ENCODE measurements around the gene MTUS2.

The MTUS2 gene

GRCh38 chr13:29527916-29528315 lies 707.8 kb downstream of the MTUS2 start:
- no peak overlapping the region for H2AFZ ChIP-seq (ENCODE audit: low read depth, low read length)
- H3K27me3 ChIP-seq (ENCODE audit: insufficient read depth, low read length), result no peaks in the 10 kb centered on the region
- H3K4me1 ChIP-seq (ENCODE audit: insufficient read depth, low read length), result peaks cover 6% of the 10 kb centered on the region
- H3K4me3 ChIP-seq (ENCODE audit: low read length), result no peak overlapping the region
- H3K36me3 ChIP-seq (ENCODE audit: insufficient read depth, low read length), result peaks cover 43% of the 10 kb centered on the region
- no peaks in the 10 kb centered on the region for H3K9me3 ChIP-seq (ENCODE audit: low read length)

DNA sequence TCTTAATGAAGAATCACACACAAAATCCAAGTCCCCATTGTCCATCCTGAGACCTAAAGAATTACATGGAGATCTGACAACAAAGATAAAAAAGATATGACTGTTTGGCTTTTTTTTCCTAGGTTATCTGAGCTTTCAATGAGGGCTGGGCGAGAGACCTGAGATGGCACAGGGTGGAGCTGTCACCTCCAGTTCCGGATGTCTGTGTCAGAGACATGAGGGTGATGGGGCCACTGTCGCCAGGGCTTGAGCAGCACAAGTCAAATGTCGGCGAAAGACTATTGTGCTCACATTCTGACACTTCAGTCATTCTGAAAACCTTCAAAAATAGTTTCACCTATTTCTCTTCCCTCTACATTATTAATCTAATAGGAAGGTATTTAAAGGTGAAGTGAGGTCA lies 709.6 kb downstream of the MTUS2 start:
- Histone ChIP-seq H3K4me3 (ENCODE audit: low read length) (no peak overlapping the region), H2AFZ (ENCODE audit: low read depth, low read length) (no peak overlapping the region), H3K4me1 (ENCODE audit: insufficient read depth, low read length) (peaks cover 6% of the 10 kb centered on the region), H3K9me3 (ENCODE audit: low read length) (no peaks in the 10 kb centered on the region), H3K36me3 (ENCODE audit: insufficient read depth, low read length) (peaks cover 37% of the 10 kb centered on the region), H3K27me3 (ENCODE audit: insufficient read depth, low read length) (no peaks in the 10 kb centered on the region)

DNA sequence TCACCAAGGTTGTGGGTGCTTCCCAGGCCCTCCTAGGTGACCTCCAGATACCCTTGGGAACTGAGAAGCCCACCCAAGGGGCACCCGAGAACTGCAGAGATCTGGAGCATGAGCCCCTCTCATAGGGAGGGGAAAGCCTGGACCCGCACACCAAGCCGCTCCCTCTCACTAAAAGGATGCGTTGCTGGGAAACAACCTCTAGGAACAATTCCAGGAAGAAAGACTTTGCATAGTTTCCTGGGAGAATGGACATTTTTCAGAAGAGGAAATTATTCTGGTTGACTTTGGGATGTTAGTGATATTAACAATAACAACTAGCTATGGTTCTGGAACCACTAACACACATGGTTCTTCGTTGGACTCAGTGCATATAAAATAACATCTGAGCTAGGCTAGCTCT lies 710.8 kb downstream of the MTUS2 start:
- no peak overlapping the region for H3K4me3 ChIP-seq (ENCODE audit: low read length)
- H3K27me3 ChIP-seq (ENCODE audit: insufficient read depth, low read length), result no peaks in the 10 kb centered on the region
- H3K4me1 ChIP-seq (ENCODE audit: insufficient read depth, low read length), result peaks cover 6% of the 10 kb centered on the region
- peaks cover 37% of the 10 kb centered on the region for H3K36me3 ChIP-seq (ENCODE audit: insufficient read depth, low read length)
- no peak overlapping the region for H2AFZ ChIP-seq (ENCODE audit: low read depth, low read length)
- H3K9me3 ChIP-seq (ENCODE audit: low read length), result no peaks in the 10 kb centered on the region

DNA sequence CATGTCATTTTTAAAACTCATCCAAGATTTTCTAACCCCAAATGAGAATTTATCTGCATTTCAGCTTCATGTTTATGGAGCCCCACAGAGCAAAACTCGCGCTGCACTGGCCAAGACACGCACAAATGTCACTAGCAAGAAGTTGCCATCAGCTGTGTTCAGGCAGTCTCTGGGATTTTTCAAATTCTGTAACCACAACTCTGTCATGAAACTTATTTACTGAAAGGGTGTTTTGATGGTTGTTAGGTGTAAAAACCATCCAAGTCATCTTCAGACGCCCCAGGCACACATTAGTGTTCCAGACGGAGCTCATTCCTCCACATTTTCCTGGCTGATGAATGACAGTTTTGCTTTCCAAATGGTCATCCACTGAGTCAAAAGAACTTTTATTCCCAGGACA lies 712.0 kb downstream of the MTUS2 start:
- H3K9me3 ChIP-seq (ENCODE audit: low read length), result no peaks in the 10 kb centered on the region
- H3K27me3 ChIP-seq (ENCODE audit: insufficient read depth, low read length), result no peaks in the 10 kb centered on the region
- peaks cover 6% of the 10 kb centered on the region for H3K4me1 ChIP-seq (ENCODE audit: insufficient read depth, low read length)
- H3K4me3 ChIP-seq (ENCODE audit: low read length), result no peak overlapping the region
- no peak overlapping the region for H2AFZ ChIP-seq (ENCODE audit: low read depth, low read length)
- peaks cover 37% of the 10 kb centered on the region for H3K36me3 ChIP-seq (ENCODE audit: insufficient read depth, low read length)

GRCh38 chr13:29532821-29533220 lies 712.7 kb downstream of the MTUS2 start:
- H3K27me3 ChIP-seq (ENCODE audit: insufficient read depth, low read length), result no peaks in the 10 kb centered on the region
- H3K9me3 ChIP-seq (ENCODE audit: low read length), result no peaks in the 10 kb centered on the region
- peaks cover under 1% of the 10 kb centered on the region for H3K4me1 ChIP-seq (ENCODE audit: insufficient read depth, low read length)
- no peak overlapping the region for H2AFZ ChIP-seq (ENCODE audit: low read depth, low read length)
- peaks cover 31% of the 10 kb centered on the region for H3K36me3 ChIP-seq (ENCODE audit: insufficient read depth, low read length)
- no peak overlapping the region for H3K4me3 ChIP-seq (ENCODE audit: low read length)

- no peaks in the 10 kb centered on the region for H3K9me3 ChIP-seq (ENCODE audit: low read length)
- H3K4me3 ChIP-seq (ENCODE audit: low read length), result no peak overlapping the region
- H3K36me3 ChIP-seq (ENCODE audit: insufficient read depth, low read length), result peaks cover 26% of the 10 kb centered on the region
- H3K4me1 ChIP-seq (ENCODE audit: insufficient read depth, low read length), result no peaks in the 10 kb centered on the region
- no peaks in the 10 kb centered on the region for H3K27me3 ChIP-seq (ENCODE audit: insufficient read depth, low read length)
- no peak overlapping the region for H2AFZ ChIP-seq (ENCODE audit: low read depth, low read length)
Measured at GRCh38 chr13:29534083-29534482, 713.9 kb downstream of the MTUS2 start.

DNA sequence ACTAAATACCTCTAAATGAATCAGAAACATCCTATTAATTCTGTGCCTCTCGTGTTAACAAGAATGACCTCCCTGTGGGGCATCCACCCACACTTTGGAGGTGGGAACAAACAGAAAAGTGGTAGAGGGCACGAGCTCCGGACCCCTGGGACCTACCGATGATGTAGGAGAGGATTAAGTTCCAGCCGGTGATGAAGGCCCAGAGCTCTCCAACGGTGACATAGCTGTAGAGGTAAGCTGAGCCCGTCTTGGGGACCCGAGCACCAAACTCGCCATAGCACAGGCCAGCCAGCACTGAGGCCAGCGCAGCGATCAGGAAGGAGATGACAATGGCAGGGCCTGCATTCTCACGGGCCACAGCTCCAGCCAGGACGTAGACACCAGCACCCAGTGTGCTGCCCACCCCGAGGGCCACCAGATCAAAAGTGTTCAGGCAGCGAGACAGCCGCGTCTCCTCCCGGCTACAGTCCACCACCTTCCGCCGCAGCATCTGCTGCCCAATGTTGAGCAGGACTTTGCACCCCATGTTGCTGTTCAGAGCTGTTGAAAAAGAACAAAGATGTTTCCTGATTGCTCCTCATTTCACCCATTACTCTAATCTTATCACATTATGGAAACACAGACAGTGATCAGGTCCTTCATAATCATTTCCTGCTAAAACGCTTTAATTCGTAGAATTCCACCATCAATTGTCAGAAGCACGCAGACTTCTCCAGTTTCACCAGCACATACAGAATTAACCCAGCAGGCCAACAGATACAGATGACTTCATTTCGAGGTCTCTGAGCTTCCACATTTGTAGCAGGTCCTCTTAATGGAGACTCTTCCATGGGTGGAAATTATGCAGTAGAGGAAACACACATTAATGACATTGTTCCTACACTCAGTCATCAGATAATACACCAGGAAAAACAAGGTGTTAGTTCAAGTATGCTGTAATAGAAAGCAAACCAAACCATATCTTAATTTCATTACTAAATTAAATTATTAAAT lies 715.8 kb downstream of the MTUS2 start:
- Histone ChIP-seq H3K27me3 (ENCODE audit: insufficient read depth, low read length) (no peaks in the 10 kb centered on the region), H3K4me1 (ENCODE audit: insufficient read depth, low read length) (no peaks in the 10 kb centered on the region), H2AFZ (ENCODE audit: low read depth, low read length) (no peak overlapping the region), H3K9me3 (ENCODE audit: low read length) (no peaks in the 10 kb centered on the region), H3K4me3 (ENCODE audit: low read length) (no peak overlapping the region), H3K36me3 (ENCODE audit: insufficient read depth, low read length) (peaks cover 12% of the 10 kb centered on the region)

DNA sequence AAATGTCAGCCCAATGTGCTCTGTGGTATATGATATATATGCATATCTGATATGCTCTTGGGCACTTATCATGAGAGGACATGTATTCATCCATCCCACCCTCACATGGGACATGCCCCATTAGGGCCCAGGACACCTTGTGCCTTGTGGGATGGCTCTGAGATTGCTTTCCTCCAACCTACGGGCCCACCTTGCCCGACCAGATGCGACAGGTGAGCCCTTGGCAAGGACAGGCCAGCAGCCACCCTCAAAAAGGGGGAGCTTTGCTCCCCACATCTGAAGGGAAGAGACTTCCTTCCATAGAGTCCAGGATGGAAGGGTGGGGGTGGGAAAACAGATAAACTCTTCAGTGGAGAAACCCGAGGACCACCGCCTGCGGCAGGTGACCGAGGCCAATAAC lies 716.7 kb downstream of the MTUS2 start:
- Histone ChIP-seq H3K4me1 (ENCODE audit: insufficient read depth, low read length) (no peaks in the 10 kb centered on the region), H3K36me3 (ENCODE audit: insufficient read depth, low read length) (peaks cover 10% of the 10 kb centered on the region), H3K27me3 (ENCODE audit: insufficient read depth, low read length) (no peaks in the 10 kb centered on the region), H2AFZ (ENCODE audit: low read depth, low read length) (no peak overlapping the region), H3K9me3 (ENCODE audit: low read length) (no peaks in the 10 kb centered on the region), H3K4me3 (ENCODE audit: low read length) (no peak overlapping the region)

GRCh38 chr13:29537736-29538651 lies 717.9 kb downstream of the MTUS2 start:
- no peak overlapping the region for H2AFZ ChIP-seq (ENCODE audit: low read depth, low read length)
- peaks cover 6% of the 10 kb centered on the region for H3K36me3 ChIP-seq (ENCODE audit: insufficient read depth, low read length)
- no peaks in the 10 kb centered on the region for H3K27me3 ChIP-seq (ENCODE audit: insufficient read depth, low read length)
- H3K4me3 ChIP-seq (ENCODE audit: low read length), result no peak overlapping the region
- H3K4me1 ChIP-seq (ENCODE audit: insufficient read depth, low read length), result no peaks in the 10 kb centered on the region
- H3K9me3 ChIP-seq (ENCODE audit: low read length), result no peaks in the 10 kb centered on the region

GRCh38 chr13:29538652-29539040 lies 718.5 kb downstream of the MTUS2 start:
- H3K36me3 ChIP-seq (ENCODE audit: insufficient read depth, low read length), result peaks cover 4% of the 10 kb centered on the region
- H2AFZ ChIP-seq (ENCODE audit: low read depth, low read length), result no peak overlapping the region
- no peak overlapping the region for H3K4me3 ChIP-seq (ENCODE audit: low read length)
- no peaks in the 10 kb centered on the region for H3K9me3 ChIP-seq (ENCODE audit: low read length)
- H3K27me3 ChIP-seq (ENCODE audit: insufficient read depth, low read length), result no peaks in the 10 kb centered on the region
- no peaks in the 10 kb centered on the region for H3K4me1 ChIP-seq (ENCODE audit: insufficient read depth, low read length)

DNA sequence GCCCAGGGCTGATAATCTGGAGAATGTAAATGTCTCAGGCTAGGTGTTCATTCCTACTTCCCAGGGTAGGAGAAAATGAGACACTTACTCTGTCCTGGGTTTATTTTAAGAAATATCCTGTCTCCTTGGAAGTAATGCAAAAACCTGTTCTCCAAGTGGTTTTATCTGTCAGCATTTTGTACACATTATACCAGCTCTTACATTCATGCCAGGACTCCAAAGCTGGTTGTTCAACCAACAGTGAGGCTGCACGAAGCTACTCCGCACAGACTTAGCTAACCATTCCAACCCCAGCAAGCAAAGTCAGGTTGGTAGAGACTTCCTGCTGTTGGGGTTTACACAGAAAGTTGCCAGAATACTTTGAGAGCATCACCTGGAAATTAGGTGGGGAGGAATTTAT lies 719.7 kb downstream of the MTUS2 start:
- Histone ChIP-seq H3K36me3 (ENCODE audit: insufficient read depth, low read length) (peaks cover 4% of the 10 kb centered on the region), H2AFZ (ENCODE audit: low read depth, low read length) (no peak overlapping the region), H3K4me3 (ENCODE audit: low read length) (no peak overlapping the region), H3K27me3 (ENCODE audit: insufficient read depth, low read length) (no peaks in the 10 kb centered on the region), H3K9me3 (ENCODE audit: low read length) (no peaks in the 10 kb centered on the region), H3K4me1 (ENCODE audit: insufficient read depth, low read length) (no peaks in the 10 kb centered on the region)

GRCh38 chr13:29540334-29540733 lies 720.2 kb downstream of the MTUS2 start:
- H3K9me3 ChIP-seq (ENCODE audit: low read length), result no peaks in the 10 kb centered on the region
- H2AFZ ChIP-seq (ENCODE audit: low read depth, low read length), result no peak overlapping the region
- H3K27me3 ChIP-seq (ENCODE audit: insufficient read depth, low read length), result no peaks in the 10 kb centered on the region
- H3K4me3 ChIP-seq (ENCODE audit: low read length), result no peak overlapping the region
- H3K36me3 ChIP-seq (ENCODE audit: insufficient read depth, low read length), result peaks cover 4% of the 10 kb centered on the region
- H3K4me1 ChIP-seq (ENCODE audit: insufficient read depth, low read length), result no peaks in the 10 kb centered on the region

GRCh38 chr13:29540799-29541198 lies 720.7 kb downstream of the MTUS2 start:
- no peaks in the 10 kb centered on the region for H3K9me3 ChIP-seq (ENCODE audit: low read length)
- H3K4me3 ChIP-seq (ENCODE audit: low read length), result no peak overlapping the region
- no peaks in the 10 kb centered on the region for H3K4me1 ChIP-seq (ENCODE audit: insufficient read depth, low read length)
- no peak overlapping the region for H2AFZ ChIP-seq (ENCODE audit: low read depth, low read length)
- peaks cover 4% of the 10 kb centered on the region for H3K36me3 ChIP-seq (ENCODE audit: insufficient read depth, low read length)
- no peaks in the 10 kb centered on the region for H3K27me3 ChIP-seq (ENCODE audit: insufficient read depth, low read length)

Data from neuron (in vitro differentiated cells).